Medulla oblongata (tissue), 1 donor: ENCODE results near the gene MRPL14.

Source experiments
- DNase-seq: peaks from one replicate; pipeline ENCODE4 v3.0.0-alpha.2; 2015; ENCODE audit errors: extremely low spot score

MRPL14 gene

DNA sequence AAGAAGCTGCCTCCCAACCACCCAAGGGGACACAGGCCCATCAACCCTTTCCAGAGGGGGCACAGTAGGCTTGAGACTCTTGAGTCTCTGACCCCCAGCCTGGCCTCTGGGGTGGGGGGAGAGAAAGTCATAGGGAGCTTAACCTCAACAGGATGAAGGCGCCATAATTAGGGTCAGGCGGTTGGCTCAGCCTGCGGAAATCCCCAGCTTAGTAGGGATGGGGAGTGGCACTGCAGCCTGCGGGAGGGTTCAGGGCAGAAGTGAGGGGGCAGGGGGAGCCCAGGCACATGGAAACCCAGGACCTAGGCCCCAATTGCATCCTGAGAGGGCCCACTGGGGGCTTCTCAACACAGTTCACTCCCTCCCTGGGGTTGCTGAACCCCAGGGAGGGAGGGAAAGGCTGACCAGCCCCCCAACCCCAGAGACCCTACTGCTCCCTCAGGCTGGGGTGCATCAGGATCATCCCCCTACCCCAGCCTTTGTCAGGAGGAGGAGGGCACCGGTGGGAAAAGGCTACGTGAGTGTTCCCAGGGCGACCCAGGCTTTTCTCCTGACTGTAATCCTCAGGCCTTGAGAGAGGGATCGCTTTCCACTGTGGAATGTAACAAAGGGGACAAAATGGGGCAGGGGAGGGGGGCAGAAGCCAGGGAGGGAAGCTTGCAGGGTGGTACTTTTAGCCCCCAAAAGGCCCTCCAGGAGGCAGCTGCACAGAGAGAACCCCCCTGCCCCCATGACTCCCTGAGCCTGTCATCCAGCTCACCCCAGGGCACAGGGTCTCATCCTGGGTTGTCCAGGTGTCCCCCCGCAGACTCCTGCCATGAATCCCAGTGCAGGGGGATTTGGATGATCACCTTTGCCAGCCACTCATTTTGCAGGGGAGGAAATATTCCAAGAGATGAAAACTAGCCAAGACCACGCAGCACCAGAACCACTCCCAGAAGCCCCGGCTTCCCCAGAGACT lies 46.4 kb downstream of the MRPL14 start:
- no peak for DNase-seq

DNA sequence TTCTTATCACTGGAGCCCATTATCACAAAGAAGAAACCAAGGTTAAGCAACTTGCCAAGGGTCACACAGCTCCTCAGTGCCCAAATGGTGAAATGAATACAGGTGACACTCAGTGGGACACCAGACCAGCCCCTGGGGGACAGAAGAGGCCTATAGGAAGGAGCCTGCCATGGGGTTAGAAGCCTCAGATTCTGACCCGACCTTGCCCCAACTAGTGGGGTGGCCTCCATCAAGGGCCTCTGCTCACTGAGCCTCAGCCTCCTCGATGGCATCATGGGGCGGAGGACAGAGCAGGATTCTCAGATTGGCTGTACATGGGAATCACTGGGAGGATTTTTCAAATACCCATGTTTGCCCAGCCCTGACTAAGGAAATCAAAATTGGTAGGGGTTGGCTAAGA lies 47.6 kb downstream of the MRPL14 start:
- no peak for DNase-seq

DNA sequence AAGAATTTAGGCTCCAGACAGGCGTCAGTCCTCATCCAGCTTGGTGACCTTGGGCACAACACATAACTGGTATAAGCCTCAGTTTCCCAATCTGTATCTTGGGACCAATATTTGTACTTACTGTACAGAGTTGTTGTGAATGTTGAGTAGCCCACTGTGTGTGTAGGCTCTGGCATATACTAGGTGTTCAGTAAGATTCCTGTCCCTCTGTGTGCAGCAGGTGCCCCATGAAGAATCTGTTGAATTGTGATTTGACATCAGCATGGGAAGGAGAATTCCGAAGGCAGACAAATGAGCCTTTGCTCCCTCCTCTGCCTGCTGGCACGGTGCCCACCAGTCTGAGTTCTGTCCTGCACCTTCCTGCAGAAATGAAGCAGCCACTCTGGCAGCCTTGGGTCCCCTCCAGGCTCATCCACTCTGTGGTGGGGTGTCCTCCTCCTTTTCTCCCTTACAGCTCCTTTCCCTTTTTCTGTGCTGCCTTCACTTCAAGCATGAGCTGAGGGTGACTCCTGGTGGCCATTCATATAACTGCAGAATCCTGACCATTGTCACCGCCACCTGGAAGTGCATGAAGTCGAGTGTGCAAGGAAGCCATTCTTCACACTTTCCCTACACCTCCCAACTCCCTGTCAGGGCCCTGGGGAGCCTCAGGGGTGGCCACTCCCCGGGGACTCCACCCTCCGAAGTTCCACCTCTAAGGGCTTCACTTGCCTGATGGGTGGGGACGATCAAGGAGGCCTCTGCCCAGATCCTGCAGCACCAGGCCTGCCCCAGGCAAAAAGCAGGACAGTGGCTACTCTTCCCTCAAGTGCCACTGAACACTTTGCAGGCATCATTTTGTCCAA lies 48.2 kb downstream of the MRPL14 start:
- DNase-seq, result peak; percentile 91

DNA sequence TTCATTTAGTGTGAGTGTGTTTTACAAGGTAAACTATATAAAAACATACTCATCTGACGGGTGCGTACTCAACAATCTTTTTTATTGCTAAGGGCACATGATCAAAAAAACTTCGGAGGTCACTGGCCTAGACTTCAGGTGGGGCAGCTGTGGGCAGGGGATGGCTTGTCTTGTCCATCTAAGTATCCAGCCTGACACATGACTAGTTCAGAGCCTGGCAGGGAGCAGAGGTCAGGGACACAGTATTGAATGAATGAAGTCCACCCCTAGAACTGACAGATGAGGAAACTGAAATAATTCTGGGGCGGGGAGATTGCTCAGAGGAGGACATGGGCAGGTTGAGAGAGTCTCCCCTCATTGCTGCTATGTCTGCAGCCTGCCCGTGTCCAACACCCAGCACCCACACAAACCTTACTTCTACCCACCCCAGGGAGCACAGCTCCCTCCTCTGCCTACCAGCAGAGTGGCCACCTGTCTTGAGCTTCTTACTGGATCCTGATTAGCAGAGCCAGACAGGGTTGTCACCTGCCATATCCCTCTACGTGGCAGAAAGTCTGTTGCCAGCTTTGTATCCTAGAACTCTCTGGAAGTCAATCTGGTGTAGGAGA lies 48.9 kb downstream of the MRPL14 start:
- DNase-seq, result no peak

DNA sequence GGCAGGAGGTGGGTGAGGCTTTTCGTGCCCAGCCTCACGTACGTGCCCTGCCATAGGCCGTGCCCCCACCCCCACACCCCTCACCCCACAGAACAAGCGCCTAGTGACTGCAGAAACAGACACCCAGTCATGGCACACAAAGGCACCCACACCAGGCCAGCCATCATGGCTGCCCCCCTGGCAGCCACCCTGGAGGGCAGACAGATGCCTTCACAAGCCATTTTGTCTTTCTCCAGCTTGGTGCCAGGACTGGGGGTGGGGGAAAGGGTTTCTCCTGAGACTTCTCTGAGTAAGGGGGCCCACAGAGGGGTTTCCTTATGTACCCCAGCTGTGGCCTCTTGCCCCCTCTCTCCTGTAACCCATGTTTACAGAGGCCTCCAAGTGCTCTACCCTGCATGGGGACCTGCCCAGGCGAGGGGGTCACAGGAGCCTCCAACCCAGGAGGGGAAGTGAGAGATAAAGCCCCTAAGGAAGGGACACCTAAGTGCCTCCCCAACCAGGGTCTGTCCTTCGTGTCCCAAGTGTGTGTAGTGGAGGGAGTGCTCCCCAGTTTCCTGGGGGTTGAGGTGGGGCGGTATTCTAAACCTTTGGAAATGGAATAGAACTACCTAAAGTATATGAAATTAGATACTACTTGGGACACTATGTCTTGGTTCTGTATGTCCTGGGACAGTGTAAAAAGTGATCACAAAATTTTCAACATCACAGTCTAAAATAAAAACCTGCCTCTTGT lies 49.9 kb downstream of the MRPL14 start:
- no peak for DNase-seq

DNA sequence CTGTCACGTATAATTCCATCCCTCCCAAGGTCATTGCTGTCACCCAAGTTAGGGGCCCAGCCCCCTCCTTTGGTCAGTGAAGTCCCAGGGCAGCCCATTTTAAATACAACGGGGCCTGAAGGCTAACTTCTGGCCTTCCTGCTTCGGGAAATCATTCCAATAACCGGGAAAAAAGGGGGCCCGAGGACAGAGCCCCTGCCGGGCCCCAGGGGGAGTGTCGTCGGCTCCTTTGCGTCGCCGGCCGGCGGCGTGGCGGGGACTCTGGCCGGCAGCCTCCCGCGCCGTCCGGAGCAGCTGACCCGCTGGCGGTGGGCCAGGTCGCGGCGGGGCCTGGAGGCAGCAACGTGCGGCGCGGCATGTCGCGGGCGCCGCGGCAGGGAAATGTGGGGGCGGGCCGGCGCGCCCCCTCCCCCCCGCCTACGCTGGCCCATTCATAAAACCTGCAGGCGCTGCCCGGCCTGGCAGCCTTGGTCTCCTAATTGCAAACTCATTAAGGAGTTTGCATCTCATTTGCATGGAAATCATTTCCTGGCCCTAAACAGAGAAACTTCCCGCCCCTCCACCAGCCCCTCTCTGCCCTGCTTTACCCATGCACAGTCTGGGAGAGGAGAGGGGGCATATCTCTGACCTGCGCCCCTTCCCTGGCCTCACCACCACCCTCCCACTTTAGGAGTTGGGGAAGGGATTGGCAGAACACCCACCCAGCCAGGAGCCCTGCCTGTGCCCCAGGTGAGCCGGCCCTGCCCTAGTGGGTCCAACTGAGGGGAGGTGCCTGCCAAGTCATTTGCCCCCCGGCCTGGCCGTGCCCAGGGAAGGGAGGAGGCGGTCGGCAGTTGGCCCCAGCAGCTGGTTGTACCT lies 50.7 kb downstream of the MRPL14 start:
- DNase-seq, result peak; percentile 68

DNA sequence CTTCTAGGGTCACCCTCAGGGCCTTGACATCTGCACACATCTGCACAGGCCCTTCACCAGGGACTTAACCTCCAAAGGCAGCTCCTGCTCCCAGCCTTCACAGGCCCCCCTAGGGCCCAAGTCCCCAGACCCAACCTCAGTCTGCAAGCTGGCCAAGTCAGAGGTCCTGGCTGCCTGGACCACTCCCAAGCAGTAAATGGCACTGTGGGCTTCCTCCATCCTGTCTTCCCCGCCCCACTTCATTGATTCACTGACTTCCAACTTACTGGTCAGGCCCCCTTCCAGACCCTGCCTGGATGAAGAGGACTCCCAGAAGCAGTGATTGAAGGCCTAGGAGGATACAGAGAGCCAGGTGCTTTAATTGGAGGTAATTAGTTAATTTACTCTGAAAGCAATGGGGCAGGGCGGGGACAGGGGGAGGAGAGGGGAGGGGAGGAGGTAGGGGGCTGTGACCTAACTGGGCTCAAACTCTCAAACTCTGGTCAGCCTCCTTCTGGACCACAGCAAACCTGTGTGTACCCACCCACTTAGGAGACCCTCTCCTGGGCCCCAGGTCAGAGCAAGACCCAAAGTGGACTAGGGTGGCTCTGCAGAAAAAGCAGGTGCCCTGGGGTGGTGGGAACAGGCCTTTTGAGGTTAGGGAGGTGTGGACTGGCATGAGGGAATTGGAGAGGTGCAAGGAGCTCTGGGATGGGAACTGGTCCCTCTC lies 51.5 kb downstream of the MRPL14 start:
- no peak for DNase-seq

DNA sequence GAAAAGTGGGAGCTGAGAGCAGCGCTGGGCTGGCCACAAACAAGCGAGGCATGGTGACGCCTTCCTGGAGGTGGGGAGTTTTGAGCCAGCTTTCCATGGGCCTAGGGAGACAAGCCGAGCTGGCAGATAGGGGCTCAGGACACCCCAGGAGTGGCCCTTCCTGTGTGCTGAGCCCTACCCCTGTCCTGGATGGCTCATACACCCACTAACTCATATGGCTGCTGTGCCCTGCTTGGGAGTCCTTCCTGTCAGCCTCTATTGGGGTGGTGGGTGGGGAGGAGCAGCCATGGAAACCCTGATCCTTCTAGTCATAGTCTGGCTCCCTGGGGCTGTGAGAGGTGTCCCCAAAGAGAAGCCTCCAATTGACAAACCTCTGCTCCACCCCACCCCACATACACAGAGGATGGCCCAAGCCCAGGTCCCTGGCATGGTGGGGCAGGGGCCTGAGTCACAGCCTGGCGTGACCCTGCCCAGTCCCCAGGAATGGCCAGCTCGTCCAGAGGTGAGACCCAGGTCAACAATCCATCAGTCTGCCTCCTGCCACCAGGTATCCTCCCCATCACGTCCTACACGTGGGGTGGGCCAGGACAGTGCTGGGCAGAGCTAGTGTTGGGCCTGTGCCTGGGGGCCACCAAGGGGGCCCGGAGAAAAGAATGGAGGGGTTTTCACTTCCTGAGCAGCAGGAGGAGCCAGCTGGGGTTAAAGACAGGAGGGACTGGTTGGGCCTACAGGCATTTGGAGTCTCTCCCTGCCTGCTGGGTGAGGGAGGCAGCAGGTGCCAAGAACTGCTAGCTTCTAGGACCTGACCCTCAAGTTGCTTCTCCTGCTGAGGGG lies 52.2 kb downstream of the MRPL14 start:
- DNase-seq, result no peak

DNA sequence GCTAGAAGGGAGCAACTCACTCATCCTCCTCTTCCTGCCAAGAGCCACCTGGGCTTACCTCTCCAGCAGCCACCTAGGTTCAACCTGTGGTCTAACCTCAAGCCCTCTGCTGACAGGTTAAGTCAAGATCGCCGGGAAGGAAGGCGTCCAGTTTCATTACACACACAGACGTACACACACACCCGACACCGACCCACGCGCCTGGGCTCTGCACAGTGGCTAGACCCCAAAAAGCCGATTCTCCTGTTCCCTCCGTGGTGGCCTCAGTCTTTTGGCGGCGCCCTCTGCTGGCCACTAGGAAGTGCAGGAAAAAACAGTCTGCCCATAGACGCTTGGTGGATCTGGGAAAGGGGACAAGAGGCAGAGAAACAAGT lies 52.8 kb downstream of the MRPL14 start:
- peak; percentile 89 for DNase-seq

DNA sequence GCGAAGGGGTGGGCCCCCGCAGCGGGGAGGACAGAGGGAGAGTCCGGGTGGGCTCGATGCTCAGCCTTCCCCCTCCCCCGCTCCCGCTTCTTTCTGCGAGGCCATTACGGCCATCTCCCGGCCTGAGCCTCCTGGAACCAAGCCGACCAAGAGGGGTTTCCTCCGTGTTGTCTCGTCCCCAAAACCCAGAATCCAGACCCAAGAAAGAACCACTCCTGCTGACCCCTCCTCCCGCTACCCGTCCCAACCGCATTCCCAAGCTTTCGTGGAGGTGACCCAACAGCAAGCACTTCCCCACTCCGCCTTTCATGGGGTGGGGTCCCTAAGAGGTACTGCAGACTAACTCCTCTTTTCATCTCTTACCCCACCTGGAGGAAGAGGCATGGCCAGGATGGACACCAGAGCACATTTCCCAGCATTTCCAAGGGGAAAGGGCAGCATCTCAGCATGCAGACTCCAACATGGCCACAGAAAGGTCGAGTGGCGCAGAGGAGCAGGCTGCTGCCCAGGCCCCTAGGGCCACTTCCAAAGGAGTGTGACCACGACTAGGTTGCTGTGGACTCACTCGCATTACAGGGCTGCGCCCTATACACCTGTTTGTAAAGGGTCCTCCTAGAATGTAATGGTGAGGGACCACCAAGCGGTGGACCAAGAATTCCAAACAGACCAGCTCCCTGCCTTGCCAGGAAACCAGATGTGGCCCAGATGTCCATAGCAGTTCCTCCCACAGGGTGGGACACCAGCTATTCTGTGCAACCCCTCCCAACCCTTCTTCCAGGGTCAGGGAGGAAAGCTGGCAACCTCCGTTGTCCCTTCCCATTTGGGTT lies 53.4 kb downstream of the MRPL14 start:
- no peak for DNase-seq

DNA sequence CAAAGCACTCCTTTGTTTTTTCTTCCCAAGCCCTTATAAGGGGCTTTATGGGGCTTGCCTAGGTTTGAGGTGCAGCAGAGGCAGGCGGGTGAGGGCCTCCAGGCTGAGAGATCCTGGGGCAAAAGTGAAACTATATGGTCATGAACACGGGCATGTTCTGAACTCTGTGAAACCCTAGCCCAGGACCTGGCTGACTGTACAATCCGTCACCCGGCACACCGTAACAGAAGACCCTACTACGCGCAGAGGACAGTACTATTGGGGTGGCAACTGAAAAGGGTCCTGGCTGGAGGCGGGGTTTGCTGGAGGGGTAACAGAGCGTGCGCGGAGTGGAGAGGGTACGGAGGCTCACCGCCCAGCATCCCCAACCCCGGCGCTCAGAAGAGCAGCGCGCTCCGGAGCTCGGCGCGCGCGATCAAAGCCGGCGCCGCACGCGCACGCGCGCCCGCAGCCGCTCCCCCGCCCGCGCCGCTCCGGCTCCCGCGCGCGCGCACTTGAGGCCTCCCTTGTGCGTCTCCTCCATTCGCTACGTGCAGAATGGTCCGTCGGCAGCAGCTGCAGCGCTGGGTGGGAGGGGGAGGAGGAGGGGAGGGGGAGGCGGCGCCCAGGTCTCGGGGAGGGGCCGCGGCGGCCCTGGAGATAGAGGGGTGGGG lies 54.2 kb downstream of the MRPL14 start:
- DNase-seq, result peak; percentile 84

DNA sequence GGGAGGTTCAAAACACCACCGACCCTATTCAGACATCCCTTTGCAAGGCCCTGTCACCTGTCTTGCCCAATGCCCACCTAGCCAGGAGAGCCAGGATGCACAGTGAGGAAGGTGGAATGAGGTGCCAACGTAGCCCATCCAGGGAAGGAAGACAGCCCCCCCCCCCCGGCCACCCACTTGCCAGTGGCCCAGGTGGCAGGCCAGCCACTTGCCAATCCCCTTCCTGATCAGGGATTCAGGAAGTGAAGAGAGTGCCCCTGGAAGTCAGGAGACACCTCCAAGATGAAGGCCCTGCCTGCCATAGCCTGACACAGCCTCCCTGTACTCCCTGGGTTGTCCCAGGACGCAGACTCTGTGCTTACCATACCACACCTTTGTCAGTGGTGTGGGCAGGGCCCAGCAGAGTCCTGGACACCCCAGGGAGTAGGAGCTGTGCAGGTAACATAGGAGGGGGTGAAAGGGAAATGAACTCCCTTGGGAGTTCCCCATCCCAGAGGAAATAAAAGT lies 54.7 kb downstream of the MRPL14 start:
- no peak for DNase-seq

DNA sequence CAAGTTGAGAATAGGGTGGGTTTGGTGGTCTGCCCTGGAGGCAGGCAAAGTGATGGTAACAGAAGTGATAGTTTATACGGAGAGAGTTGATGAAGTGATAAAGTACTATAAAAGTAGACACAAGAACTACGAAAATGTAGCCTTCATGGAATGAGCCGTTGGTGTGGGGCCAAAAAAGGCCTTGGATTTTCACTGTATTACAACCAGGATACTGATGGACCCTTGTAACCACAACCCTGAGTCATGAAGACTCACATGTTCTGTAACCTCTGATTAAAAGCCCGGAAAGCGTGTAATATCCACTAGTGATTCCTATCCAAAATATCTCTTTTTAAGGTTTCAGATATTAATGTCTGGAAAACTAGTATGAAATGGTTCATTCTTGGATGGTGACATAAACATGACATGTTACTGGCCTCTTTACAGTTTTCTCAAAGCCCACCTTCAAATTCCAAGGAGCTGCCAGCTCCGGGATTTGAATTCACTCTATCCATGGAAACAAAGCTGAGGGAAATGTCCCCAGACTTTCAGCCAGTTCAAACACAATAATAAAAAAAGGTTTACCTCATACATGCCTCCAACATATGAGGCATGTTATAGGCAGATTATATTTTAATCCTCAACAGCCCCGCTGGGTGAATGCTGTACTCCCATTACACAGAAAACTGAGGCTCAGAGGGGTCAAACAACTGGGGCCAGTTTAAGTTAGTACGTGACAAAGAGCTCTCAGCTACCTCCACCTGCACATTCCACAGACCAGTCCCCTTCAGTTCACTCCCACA lies 55.4 kb downstream of the MRPL14 start:
- DNase-seq, result no peak

DNA sequence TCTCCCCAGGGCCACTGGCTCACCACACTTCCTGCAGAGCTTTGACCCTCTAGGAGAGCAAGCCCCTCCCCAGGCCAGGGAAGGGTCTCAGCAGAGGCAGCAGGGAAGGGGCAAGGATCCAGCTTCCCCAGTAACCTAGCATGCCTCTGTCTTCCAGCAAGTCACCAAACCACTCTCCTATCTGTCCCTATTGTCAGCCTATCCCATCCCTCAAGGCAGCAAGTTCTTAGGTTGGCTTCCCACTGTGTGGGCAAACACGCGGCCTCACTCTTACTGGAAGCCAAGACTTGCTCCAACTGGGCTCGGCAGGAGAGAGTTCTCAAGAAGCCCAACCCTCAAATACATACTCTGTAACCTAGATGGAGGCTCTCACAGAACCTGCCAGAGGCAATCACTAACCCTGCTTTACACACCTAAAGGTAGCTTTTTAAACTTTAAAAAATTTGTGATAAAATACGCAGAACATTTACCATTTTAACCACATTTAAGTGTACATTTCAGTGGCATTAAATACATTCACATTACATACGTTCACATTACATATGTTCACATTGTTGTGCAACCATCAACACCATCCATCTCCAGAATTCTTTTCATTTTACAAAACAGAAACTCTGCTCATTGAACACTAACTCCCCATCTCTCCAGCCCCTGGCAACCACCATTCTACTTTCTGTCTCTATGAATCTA lies 58.5 kb downstream of the MRPL14 start:
- DNase-seq, result no peak

DNA sequence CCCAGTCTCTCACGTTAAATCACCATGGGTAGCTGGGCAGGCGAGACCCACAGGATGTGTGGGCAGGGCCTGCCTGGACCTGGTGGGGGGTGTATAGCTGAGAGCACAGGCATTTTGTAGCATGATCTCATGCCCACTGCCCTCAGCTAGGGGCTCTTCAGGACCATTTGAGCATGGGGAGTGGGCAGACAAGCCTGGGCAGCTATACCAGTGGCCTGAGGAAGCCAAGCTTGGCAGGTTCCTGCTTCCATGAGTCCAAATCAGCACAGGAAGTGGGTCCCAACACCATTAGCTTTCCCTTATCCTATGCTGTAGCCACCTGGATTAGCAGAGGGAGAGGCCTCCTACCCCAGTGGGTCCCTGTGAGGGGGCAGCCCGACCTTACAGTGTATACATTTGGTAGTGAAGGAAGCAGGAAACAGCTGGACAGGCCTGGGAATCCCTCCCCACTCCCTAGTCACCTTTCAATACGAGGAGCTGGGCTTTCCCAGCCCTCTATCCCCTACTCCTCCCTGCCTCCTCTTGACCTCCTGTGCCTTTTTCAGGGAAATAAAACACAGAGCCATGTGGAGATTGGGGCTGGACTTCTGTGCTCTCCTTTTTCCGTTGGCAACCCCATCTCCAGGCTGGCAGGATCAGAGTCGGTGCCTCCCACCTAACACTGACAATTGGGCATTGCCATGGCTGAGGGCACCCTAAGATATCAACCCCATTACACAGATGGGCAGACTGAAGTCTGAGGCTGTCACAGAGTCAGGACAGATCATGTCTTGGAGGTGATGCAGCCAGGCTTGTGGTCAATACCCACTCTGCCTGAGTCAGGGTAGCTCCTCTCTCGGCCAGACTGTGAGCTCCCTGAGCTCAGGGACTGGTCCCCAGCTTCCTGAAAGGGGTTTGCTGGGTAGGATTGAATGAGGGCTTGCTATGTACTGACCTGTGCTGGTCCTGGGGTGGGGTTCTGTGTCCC lies 59.8 kb downstream of the MRPL14 start:
- no peak for DNase-seq
